Stimulated activated CD4-positive, alpha-beta T cell treated with anti-CD3 and anti-CD28 coated beads, Interleukin-1b, Interleukin-23, amount 100 ng/mL, for 48 hours (primary cell): ENCODE results near the gene TAF4B.
"Not testable (repeated sequence)": the region's sequence is repeated elsewhere in the genome, so short reads cannot be mapped to it uniquely, and the experiment has no call there.

ENCODE experiments used
- DNase-seq: peaks from one replicate; pipeline ENCODE4 v3.0.0-alpha.2; 2020

TAF4B gene

GRCh38 chr18:26432651-26433424 lies 206.6 kb downstream of the TAF4B start:
- no peak for DNase-seq

DNA sequence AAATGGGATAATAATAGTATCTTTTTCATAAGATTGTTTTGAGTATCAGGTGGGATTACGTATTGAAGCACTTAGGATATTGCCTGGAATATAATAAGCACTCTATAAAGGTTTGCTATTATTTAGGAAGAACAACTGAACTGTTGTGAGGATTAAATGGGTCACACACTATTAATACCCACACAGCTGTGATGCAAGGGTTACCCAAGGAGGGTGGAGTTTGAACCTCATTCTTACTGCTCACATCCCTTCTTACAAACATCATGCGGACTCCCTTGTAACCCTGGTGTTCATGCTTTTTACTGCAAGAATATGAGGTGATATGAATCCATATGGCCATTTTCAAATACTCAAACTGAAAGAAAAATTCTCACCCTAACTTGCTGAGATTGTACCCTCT lies 208.6 kb downstream of the TAF4B start:
- no peak for DNase-seq

DNA sequence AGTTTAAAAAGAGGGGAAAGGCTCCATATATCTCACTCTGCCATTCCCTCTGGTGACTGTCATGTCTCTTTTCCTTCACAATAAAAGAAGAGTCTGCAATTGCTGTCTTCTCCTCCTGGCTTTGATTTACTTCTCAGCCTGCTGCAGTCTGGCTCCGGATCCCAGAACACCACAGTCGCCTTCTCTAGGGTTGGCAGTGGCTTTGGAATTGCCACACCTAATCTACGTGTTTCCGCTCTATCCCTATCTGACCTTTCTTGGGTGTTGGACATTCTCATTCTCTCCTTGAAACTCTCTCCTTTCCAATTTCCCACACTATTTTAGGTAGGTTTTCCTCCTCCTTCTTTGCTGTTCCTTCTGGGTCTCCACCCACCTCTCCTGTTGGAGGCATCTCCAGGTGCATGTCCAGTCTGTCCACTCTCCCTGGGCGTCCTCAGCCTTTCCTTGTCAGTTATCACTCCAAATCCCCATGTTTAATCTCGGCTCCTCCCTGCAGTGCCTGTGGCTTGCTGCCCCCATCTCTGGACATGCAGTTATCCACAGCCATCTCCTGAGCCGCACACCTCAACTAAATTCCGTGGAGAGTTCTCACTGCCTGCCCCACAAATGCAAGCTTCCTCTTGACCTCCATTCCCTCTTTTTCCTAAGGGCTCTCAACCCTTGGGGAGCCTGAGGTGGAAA lies 209.3 kb downstream of the TAF4B start:
- DNase-seq: no peak

GRCh38 chr18:26436176-26437051 lies 210.2 kb downstream of the TAF4B start:
- no peak for DNase-seq

DNA sequence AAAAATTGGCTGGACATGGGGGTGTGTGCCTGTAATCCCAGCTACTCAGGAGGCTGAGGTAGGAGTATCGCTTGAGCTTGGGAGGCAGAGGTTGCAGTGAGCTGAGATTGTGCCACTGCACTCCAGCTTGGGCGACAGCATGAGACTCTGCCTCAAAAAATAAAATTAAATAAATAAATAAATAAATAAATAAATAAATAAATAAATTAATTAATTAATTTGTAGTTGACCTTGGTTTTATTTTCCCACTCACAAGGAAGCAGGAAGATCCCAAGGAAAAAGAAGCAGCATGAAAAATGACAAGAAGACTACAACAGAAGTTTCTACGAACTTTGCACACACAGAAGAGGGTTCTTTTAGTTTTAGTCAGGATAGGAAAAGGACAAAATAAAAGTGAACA lies 211.4 kb downstream of the TAF4B start:
- not testable (repeated sequence) for DNase-seq

- DNase-seq: no peak
Measured at GRCh38 chr18:26438980-26439379, 212.7 kb downstream of the TAF4B start.

- DNase-seq: no peak
Measured at GRCh38 chr18:26439537-26439936, 213.3 kb downstream of the TAF4B start.

- DNase-seq: no peak
Measured at GRCh38 chr18:26440644-26441043, 214.4 kb downstream of the TAF4B start.
